ENCODE results near the gene DMAC2.
"Not testable (repeated sequence)": the region's sequence is repeated elsewhere in the genome, so short reads cannot be mapped to it uniquely, and the experiment has no call there.

Gene DMAC2

DNA sequence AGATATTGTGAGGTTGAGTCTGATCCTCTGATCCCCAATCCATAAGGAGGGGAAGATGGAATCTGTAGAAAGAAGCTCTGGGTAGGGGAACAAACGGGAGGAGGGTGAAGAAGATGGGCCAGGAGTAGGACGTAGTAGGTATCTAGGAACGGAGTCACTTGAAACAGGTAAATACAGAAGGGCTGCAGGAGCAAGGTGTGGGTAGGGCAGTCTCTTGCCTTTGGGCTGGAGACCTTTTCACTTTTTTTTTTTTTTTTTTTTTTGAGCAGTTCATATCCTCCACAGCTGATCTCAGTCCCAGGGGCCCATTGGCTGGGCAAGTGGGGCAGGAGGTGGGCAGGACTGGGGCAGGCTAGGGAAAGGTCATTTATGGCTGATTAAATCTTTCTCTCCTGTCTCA lies 40.6 kb downstream of the DMAC2 start:
- no peaks in the 10 kb centered on the region for H3K27me3 Mint-ChIP-seq
- peak overlapping the region; percentile 61 for H3K27ac Mint-ChIP-seq (ENCODE audit: low read depth)
- no peak for ATAC-seq (replicated peaks; ENCODE audit: extremely low read depth, poor library complexity, severe bottlenecking)
- peaks cover 56% of the 10 kb centered on the region for H3K4me1 Mint-ChIP-seq
- no peaks in the 10 kb centered on the region for H3K9me3 Mint-ChIP-seq
- peaks cover 17% of the 10 kb centered on the region for H3K36me3 Mint-ChIP-seq (ENCODE audit: insufficient read depth)
- no peak for DNase-seq (ENCODE audit: low spot score in 2 of 2)
- peak overlapping the region; percentile 100 for H3K4me3 Mint-ChIP-seq

DNA sequence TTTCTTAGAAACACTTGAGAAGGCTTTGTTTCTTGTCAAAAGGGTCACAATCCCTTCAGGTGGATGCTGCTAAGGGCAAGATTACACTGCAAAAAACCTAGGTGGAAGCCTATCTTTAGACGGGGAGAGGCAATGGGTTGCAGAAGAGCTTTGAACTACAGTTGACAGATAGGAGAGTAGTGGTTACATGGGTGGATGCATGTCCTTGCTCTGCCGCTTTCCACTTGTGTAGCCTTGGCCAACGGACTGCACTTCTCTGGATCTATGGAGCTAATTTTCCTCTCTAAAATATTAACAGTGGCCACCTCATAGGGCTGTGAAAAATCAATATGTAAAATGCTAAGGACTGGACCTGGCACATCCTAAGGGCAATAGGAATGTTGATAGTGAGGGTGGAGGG lies 41.1 kb downstream of the DMAC2 start:
- H3K4me1 Mint-ChIP-seq, result peaks cover 55% of the 10 kb centered on the region
- no peak for ATAC-seq (replicated peaks; ENCODE audit: extremely low read depth, poor library complexity, severe bottlenecking)

DNA sequence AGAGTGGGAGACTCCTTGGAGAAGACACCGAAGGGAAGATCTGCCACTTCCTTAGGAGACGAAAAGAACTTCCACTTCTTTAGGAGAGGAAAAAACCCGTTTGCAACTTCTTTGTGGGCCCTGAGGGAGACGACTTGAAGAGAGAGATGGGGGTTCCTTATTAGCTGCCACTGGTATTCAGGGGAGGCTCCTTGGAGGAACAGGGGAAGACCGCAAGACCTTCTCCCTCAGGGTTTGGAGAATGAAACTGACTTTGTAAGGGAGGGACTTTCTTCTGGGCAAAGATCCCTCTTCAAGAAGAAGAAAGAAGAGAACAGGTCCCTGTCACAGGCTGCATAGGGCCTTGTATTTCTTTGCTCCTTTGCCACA lies 41.7 kb downstream of the DMAC2 start:
- no peaks in the 10 kb centered on the region for H3K9me3 Mint-ChIP-seq
- ATAC-seq (replicated peaks; ENCODE audit: extremely low read depth, poor library complexity, severe bottlenecking), result no peak
- H3K27me3 Mint-ChIP-seq, result no peaks in the 10 kb centered on the region
- H3K4me1 Mint-ChIP-seq, result peaks cover 51% of the 10 kb centered on the region
- peak overlapping the region; percentile 100 for H3K4me3 Mint-ChIP-seq
- no peak for DNase-seq (ENCODE audit: low spot score in 2 of 2)
- peaks cover 16% of the 10 kb centered on the region for H3K36me3 Mint-ChIP-seq (ENCODE audit: insufficient read depth)
- H3K27ac Mint-ChIP-seq (ENCODE audit: low read depth), result peak overlapping the region; percentile 98

More for the DNA sequence above, 41.1 kb downstream of the DMAC2 start:
- Mint-ChIP-seq H3K27ac (ENCODE audit: low read depth) (peak overlapping the region; percentile 98), H3K36me3 (ENCODE audit: insufficient read depth) (peaks cover 19% of the 10 kb centered on the region), H3K9me3 (no peaks in the 10 kb centered on the region), H3K4me3 (peak overlapping the region; percentile 100), H3K27me3 (no peaks in the 10 kb centered on the region)
- no peak for DNase-seq (ENCODE audit: low spot score in 2 of 2)

DNA sequence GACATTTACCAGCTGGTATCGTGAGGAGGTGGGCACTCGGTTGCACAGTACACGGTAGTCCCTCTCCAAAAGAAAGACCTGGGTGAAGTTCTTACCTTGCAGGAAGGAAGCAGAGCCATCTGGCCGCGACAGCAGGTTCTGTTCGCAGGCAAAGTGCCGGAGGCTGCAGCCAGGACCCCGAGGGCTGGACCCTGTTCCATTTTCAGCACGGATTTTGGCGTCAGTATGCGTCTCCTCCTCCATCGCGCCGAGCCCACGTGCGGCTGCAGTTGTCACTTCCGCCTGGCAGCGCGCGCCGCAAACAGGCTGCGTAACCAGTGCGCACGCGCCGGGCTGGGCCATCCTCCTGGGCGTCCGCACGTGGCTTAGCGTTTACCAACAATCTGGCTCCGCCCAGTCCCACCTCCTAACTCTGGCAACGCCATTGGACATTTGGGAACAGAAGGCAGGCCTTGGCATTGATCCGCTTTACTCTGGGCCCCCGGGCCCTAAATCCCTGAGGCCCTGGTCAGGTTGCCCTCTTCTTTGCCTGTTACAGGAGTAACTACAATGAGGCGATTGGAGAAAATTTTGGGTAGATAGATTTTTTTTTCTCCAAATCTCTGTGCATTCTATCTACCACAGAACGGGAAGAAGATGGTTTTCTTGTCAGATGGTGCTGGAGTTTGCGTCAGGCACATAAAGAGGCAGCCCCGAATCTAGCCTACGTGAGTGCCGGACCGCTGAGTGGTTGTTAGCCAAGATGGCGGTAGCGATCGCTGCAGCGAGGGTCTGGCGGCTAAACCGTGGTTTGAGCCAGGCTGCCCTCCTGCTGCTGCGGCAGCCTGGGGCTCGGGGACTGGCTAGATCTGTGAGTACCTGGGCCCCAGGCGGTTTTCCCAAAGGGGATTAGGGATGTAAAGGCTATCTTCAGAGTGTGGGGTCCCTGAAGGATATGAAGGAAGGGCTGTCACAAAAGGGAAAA lies 42.3 kb downstream of the DMAC2 start, which contains the start of the genes BCKDHA and EXOSC5:
Gene BCKDHA (plus strand): TSS at position 733 of the 964 bp plus-strand sequence. CDS start 10 bp downstream, at position 743.
Gene EXOSC5 (minus strand): TSS at position 274 of the 964 bp plus-strand sequence. CDS start 31 bp downstream, at position 243.
- DNase-seq (ENCODE audit: low spot score in 2 of 2) (peak; percentile 96 to 99), ATAC-seq (replicated peaks; ENCODE audit: extremely low read depth, poor library complexity, severe bottlenecking) (peak; percentile 98)
- Mint-ChIP-seq H3K9me3 (no peaks in the 10 kb centered on the region), H3K27me3 (no peaks in the 10 kb centered on the region), H3K4me1 (peaks cover 47% of the 10 kb centered on the region), H3K27ac (ENCODE audit: low read depth) (peak within 1 kb of the TSS; percentile 98), H3K4me3 (peak within 1 kb of the TSS; percentile 100), H3K36me3 (ENCODE audit: insufficient read depth) (peaks cover 14% of the 10 kb centered on the region)

DNA sequence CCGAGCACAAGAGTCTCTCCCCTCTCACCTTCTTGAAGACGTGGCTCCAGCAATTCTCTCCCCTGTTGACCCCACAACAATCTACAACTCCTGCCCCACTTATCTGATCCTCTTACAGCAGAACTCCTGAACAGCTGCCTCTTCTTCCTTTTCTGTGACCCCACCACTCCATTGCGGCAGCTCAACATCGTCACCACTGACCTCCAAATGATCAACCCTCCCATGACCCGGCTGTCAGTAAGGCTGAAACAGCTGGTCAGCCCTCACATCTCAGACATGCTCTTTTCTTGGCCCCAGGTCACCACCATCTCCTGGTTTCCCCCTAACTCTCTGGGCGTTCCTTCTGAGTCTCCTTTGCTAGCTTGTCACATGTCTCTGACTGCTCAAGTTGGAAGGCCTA lies 44.4 kb downstream of the DMAC2 start:
- peak overlapping the region; percentile 100 for H3K4me3 Mint-ChIP-seq
- H3K9me3 Mint-ChIP-seq, result no peaks in the 10 kb centered on the region
- no peak for DNase-seq (ENCODE audit: low spot score in 2 of 2)
- peaks cover 20% of the 10 kb centered on the region for H3K36me3 Mint-ChIP-seq (ENCODE audit: insufficient read depth)
- no peak overlapping the region for H3K27ac Mint-ChIP-seq (ENCODE audit: low read depth)
- ATAC-seq (replicated peaks; ENCODE audit: extremely low read depth, poor library complexity, severe bottlenecking), result no peak
- no peaks in the 10 kb centered on the region for H3K27me3 Mint-ChIP-seq
- H3K4me1 Mint-ChIP-seq, result peaks cover 39% of the 10 kb centered on the region

DNA sequence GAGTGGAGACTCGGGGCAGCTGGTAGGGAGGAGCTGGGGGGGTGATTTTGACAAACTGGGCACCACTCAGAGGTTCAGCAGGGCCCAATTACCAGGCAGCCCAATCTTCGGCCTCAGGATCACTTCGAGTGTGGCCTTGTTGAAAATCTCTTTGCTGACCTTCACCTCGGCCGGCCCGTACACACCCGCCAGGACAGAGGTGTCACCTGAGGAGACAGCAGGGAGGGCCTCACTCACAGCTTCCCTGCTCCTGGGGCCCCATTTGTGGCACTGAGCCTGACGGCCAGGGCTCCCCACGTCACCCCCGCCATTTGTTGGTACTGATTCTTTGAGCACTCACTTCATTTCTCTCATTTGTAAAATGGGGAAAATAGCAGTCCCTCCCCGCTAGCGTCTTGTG lies 46.9 kb downstream of the DMAC2 start:
- DNase-seq (ENCODE audit: low spot score in 2 of 2) (no peak), ATAC-seq (replicated peaks; ENCODE audit: extremely low read depth, poor library complexity, severe bottlenecking) (no peak)
- H3K4me3 Mint-ChIP-seq, result no peak overlapping the region
- no peaks in the 10 kb centered on the region for H3K27me3 Mint-ChIP-seq
- no peaks in the 10 kb centered on the region for H3K9me3 Mint-ChIP-seq
- no peak overlapping the region for H3K27ac Mint-ChIP-seq (ENCODE audit: low read depth)
- H3K36me3 Mint-ChIP-seq (ENCODE audit: insufficient read depth), result peaks cover 19% of the 10 kb centered on the region
- H3K4me1 Mint-ChIP-seq, result peaks cover 18% of the 10 kb centered on the region

DNA sequence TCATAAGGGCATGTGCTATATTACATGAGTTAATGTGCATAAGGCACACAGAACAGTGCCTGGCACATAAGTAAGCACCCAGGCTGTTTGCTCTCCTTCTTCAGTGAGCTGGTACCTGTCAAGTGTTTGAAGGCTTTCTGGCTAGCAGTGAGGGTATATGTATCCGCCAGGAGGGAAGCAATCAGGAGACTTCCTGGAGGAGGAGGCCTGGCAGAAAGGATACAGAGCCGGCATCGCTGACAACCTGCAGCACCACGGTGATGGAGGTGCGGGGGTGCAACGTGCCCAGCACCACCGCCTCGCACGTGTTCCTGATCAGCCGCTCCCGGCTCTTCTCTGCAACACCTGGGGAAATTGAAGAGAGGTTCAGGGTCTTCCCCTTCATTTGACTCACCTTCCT lies 48.1 kb downstream of the DMAC2 start:
- Mint-ChIP-seq H3K27me3 (no peaks in the 10 kb centered on the region), H3K36me3 (ENCODE audit: insufficient read depth) (peaks cover 18% of the 10 kb centered on the region), H3K4me3 (no peak overlapping the region), H3K27ac (ENCODE audit: low read depth) (no peak overlapping the region), H3K9me3 (no peaks in the 10 kb centered on the region), H3K4me1 (peaks cover 11% of the 10 kb centered on the region)
- DNase-seq (ENCODE audit: low spot score in 2 of 2) (no peak), ATAC-seq (replicated peaks; ENCODE audit: extremely low read depth, poor library complexity, severe bottlenecking) (no peak)

DNA sequence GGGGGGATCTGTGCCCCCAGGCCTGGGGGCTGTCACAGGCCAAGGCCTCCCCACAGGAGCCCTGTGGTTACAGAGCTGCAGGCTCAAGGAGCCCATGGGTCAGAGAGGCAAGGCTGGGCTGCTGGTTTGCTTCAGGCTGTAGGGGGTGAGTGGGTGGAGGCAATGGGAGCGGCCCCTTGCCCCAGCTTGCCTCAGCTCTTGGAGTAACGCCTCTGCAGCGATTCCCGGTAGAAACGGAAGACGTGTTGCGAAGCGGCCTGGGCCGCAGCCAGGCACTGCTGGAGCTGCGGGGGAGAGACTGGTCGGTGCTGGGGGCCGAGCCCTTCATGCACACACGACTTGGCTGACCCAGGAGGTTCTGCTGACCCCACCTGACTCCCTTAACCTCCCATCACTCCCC lies 53.3 kb downstream of the DMAC2 start:
- H3K27me3 Mint-ChIP-seq, result no peaks in the 10 kb centered on the region
- DNase-seq (ENCODE audit: low spot score in 2 of 2) (no peak), ATAC-seq (replicated peaks; ENCODE audit: extremely low read depth, poor library complexity, severe bottlenecking) (no peak)
- no peak overlapping the region for H3K4me3 Mint-ChIP-seq
- no peaks in the 10 kb centered on the region for H3K4me1 Mint-ChIP-seq
- H3K36me3 Mint-ChIP-seq (ENCODE audit: insufficient read depth), result peaks cover 14% of the 10 kb centered on the region
- no peaks in the 10 kb centered on the region for H3K9me3 Mint-ChIP-seq
- H3K27ac Mint-ChIP-seq (ENCODE audit: low read depth), result no peak overlapping the region

DNA sequence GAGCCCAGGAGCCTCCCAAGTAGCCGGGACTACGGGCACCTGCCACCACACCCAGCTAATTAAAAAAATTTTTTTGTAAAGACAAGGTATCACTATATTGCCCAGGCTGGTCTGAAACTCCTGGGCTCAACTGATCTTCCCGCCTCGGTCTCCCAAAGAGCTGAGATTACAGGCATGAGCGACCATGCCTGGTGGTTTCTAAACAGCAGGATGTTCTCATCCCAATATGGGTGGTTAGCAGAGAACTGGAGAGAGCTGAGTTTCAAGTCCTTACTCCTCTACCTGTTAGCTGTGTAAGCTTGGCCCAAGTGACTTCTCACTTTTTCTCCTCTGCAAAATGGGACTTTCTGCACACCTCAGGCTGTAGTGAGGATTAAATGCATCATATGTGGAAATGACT lies 55.4 kb downstream of the DMAC2 start:
- H3K4me3 Mint-ChIP-seq, result no peak overlapping the region
- ATAC-seq (replicated peaks; ENCODE audit: extremely low read depth, poor library complexity, severe bottlenecking), result no peak
- no peak overlapping the region for H3K27ac Mint-ChIP-seq (ENCODE audit: low read depth)

DNA sequence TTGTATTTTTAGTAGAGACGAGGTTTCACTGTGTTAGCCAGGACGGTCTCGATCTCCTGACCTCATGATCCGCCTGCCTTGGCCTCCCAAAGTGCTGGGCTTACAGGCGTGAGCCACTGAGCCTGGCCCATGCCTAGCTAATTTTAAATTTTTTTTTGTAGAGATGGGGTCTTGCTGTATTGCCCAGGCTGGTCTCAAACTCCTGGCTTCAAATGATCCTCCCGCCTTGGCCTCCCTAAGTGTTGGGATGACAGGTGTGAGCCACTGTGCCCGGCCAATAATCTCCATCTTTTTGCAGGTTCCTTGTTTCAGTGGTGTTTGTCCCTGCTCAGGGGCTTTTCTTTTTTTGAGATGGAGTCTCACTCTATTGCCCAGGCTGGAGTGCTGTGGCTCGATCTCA lies 58.2 kb downstream of the DMAC2 start:
- H3K9me3 Mint-ChIP-seq; ATAC-seq (replicated peaks; ENCODE audit: extremely low read depth, poor library complexity, severe bottlenecking); H3K36me3 Mint-ChIP-seq (ENCODE audit: insufficient read depth); DNase-seq (ENCODE audit: low spot score in 2 of 2); H3K4me3 Mint-ChIP-seq; H3K27ac Mint-ChIP-seq (ENCODE audit: low read depth); H3K27me3 Mint-ChIP-seq: not testable (repeated sequence)
- peaks cover 14% of the 10 kb centered on the region for H3K4me1 Mint-ChIP-seq

More for the DNA sequence above, 55.4 kb downstream of the DMAC2 start:
- H3K9me3 Mint-ChIP-seq, result no peaks in the 10 kb centered on the region
- H3K36me3 Mint-ChIP-seq (ENCODE audit: insufficient read depth), result peaks cover 9% of the 10 kb centered on the region
- no peaks in the 10 kb centered on the region for H3K4me1 Mint-ChIP-seq
- H3K27me3 Mint-ChIP-seq, result no peaks in the 10 kb centered on the region
- no peak for DNase-seq (ENCODE audit: low spot score in 2 of 2)
